HepG2 (cell line): ENCODE data around the gene MFSD2B. TPM values are rescaled to one million over a fixed set of nuclear protein-coding genes. Genes with fewer than 3 reads are reported as not detected.

Experiments used
- BHLHE40 ChIP-seq: IDR thresholded peaks from 2 replicates; pipeline ENCODE4 v1.6.1; 2011; ENCODE audit warnings: low read length, improper control_type of control experiment
- DPF2 ChIP-seq: sonication (generic); formaldehyde crosslinking; IDR thresholded peaks from 2 replicates; pipeline ENCODE4 v1.4.0; 2020; ENCODE audit warnings: mild to moderate bottlenecking, low read depth, missing genetic modification reagents, borderline replicate concordance
- HMG20B ChIP-seq: conservative IDR thresholded peaks from 2 replicates; pipeline ENCODE4 v1.6.1; 2016; ENCODE audit warnings: missing genetic modification reagents, missing compliant biosample characterization
- KDM4B ChIP-seq: sonication (generic); formaldehyde crosslinking; IDR thresholded peaks from 2 replicates; pipeline ENCODE4 v1.4.0; 2020; ENCODE audit warnings: missing genetic modification reagents
- KLF16 ChIP-seq, 2 experiments: sonication (generic) in 1 of 2; formaldehyde crosslinking in 1 of 2; IDR thresholded peaks; 2 replicates each; pipeline versions ENCODE4 v1.6.1 to v1.8.0; 2016 to 2023; ENCODE audit warnings: missing genetic modification reagents in 2 of 2, missing compliant biosample characterization in 1 of 2
- MTA3 ChIP-seq: sonication (generic); formaldehyde crosslinking; IDR thresholded peaks from 2 replicates; pipeline ENCODE4 v1.4.0; 2020; ENCODE audit warnings: missing genetic modification reagents
- MZF1 ChIP-seq: sonication (generic); formaldehyde crosslinking; IDR thresholded peaks from 2 replicates; pipeline ENCODE4 v1.8.1; 2023; ENCODE audit warnings: mild to moderate bottlenecking, missing genetic modification reagents, borderline replicate concordance
- NFIB ChIP-seq: sonication (generic); formaldehyde crosslinking; IDR thresholded peaks from 2 replicates; pipeline ENCODE4 v1.9.0; 2021; ENCODE audit warnings: missing genetic modification reagents, mild to moderate bottlenecking, borderline replicate concordance
- NFKB2 ChIP-seq: sonication (generic); formaldehyde crosslinking; IDR thresholded peaks from 2 replicates; pipeline ENCODE4 v1.4.0; 2020; ENCODE audit warnings: missing genetic modification reagents, borderline replicate concordance
- PHF20 ChIP-seq: sonication (generic); formaldehyde crosslinking; IDR thresholded peaks from 2 replicates; pipeline ENCODE4 v1.5.0; 2020; ENCODE audit warnings: mild to moderate bottlenecking, missing genetic modification reagents
- ZBTB38 ChIP-seq: sonication (generic); formaldehyde crosslinking; IDR thresholded peaks from 2 replicates; pipeline ENCODE4 v1.5.1; 2020; ENCODE audit warnings: mild to moderate bottlenecking, missing genetic modification reagents
- ZBTB7A ChIP-seq: sonication (generic); formaldehyde crosslinking; IDR thresholded peaks from 2 replicates; pipeline ENCODE4 v1.8.0; 2022; ENCODE audit warnings: mild to moderate bottlenecking, missing genetic modification reagents
- ZMAT3 ChIP-seq: sonication (generic); formaldehyde crosslinking; conservative IDR thresholded peaks from 2 replicates; pipeline ENCODE4 v1.7.0; 2021; ENCODE audit warnings: missing genetic modification reagents
- polyA plus RNA-seq, 8 experiments: library from polyadenylated mRNA; depleted of rRNA in 3 of 8; stranded (reverse) in 7 of 8; unstranded in 1 of 8; fragments of >200 nt; fragmentation: Illumina TruSeq in 4 of 8; extraction: Trizol in 4 of 8; gene quantifications; 2 replicates each; pipeline versions ENCODE4 v1.2.1 to v1.2.3, GENCODE V29; 2011 to 2016; ENCODE audit warnings: low read depth in 4 of 8, missing spikeins in 1 of 8, mixed read lengths in 1 of 8; ENCODE audit not compliant: insufficient read depth in 1 of 8
- total RNA-seq, 5 experiments: library from RNA; depleted of rRNA; stranded (reverse); fragments of >200 nt; fragmentation: Illumina TruSeq; extraction: Trizol; gene quantifications; 2 replicates each; pipeline ENCODE4 v1.2.3, GENCODE V29; 2016; ENCODE audit warnings: low read depth in 1 of 5
- TF ChIP-seq, protein P1 (sequence below): sonication (generic); formaldehyde crosslinking; IDR thresholded peaks from 2 replicates; pipeline ENCODE4 v1.5.1; 2020; ENCODE audit warnings: mild to moderate bottlenecking, missing genetic modification reagents, borderline replicate concordance
- TF ChIP-seq, protein P2 (sequence below): sonication (generic); formaldehyde crosslinking; IDR thresholded peaks from 2 replicates; pipeline ENCODE4 v1.4.0; 2020; ENCODE audit warnings: mild to moderate bottlenecking, low read depth, missing genetic modification reagents
- TF ChIP-seq, protein P3 (sequence below): sonication (generic); formaldehyde crosslinking; IDR thresholded peaks from 2 replicates; pipeline ENCODE4 v1.4.0; 2020; ENCODE audit warnings: mild to moderate bottlenecking, low read depth, missing genetic modification reagents
- TF ChIP-seq, protein P4 (sequence below): sonication (generic); formaldehyde crosslinking; IDR thresholded peaks from 2 replicates; pipeline ENCODE4 v1.4.0; 2020; ENCODE audit warnings: mild to moderate bottlenecking, missing genetic modification reagents
- TF ChIP-seq, protein P5 (sequence below): sonication (generic); formaldehyde crosslinking; IDR thresholded peaks from 2 replicates; pipeline ENCODE4 v1.8.0; 2022; ENCODE audit warnings: mild to moderate bottlenecking, missing genetic modification reagents, moderate library complexity

Gene MFSD2B
- total and polyA plus RNA-seq, 2 of the 13 experiments (the other 11 are each of a cell fraction or from before 2014, with no cell fraction given) = 0.21 to 0.93 TPM

DNA sequence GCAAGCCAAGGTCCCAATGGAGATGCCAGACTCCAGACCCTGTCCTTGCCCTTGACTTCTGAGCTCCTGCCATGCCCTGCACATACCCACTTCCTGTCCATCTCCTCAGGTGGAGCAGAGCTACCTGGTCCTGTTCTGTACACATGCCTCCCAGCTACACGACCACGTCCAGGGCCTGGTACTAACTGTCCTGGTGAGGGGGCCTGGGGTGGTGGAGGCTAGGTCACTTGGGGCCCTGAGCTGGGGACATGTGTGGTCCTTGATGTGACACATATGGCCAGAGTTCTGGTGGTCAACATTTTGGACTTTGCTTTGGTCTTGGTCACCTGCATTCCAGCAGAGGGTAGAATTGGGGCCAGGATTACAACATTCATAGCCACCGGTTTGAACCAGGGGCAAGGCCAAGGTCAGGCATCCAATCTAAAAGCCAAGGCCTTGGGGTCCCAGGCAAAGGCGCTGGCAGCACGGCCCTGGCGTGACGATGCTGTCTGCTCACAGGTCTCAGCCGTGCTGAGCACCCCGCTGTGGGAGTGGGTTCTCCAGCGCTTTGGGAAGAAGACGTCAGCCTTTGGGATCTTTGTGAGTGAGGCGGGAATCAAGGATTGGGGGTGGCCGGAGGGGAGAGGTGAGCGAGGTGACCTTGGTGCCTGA lies 12.6 kb downstream of the MFSD2B start (continued):
- TF ChIP-seq, protein P1, sequence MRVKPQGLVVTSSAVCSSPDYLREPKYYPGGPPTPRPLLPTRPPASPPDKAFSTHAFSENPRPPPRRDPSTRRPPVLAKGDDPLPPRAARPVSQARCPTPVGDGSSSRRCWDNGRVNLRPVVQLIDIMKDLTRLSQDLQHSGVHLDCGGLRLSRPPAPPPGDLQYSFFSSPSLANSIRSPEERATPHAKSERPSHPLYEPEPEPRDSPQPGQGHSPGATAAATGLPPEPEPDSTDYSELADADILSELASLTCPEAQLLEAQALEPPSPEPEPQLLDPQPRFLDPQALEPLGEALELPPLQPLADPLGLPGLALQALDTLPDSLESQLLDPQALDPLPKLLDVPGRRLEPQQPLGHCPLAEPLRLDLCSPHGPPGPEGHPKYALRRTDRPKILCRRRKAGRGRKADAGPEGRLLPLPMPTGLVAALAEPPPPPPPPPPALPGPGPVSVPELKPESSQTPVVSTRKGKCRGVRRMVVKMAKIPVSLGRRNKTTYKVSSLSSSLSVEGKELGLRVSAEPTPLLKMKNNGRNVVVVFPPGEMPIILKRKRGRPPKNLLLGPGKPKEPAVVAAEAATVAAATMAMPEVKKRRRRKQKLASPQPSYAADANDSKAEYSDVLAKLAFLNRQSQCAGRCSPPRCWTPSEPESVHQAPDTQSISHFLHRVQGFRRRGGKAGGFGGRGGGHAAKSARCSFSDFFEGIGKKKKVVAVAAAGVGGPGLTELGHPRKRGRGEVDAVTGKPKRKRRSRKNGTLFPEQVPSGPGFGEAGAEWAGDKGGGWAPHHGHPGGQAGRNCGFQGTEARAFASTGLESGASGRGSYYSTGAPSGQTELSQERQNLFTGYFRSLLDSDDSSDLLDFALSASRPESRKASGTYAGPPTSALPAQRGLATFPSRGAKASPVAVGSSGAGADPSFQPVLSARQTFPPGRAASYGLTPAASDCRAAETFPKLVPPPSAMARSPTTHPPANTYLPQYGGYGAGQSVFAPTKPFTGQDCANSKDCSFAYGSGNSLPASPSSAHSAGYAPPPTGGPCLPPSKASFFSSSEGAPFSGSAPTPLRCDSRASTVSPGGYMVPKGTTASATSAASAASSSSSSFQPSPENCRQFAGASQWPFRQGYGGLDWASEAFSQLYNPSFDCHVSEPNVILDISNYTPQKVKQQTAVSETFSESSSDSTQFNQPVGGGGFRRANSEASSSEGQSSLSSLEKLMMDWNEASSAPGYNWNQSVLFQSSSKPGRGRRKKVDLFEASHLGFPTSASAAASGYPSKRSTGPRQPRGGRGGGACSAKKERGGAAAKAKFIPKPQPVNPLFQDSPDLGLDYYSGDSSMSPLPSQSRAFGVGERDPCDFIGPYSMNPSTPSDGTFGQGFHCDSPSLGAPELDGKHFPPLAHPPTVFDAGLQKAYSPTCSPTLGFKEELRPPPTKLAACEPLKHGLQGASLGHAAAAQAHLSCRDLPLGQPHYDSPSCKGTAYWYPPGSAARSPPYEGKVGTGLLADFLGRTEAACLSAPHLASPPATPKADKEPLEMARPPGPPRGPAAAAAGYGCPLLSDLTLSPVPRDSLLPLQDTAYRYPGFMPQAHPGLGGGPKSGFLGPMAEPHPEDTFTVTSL (CRISPR knock-in tag) = 0 out of 2 replicates have a peak, but pooled peaks have one; percentile 42
- TF ChIP-seq HMG20B (CRISPR knock-in tag) (0 out of 2 replicates have a peak, but pooled peaks have one; percentile 27), PHF20 (CRISPR knock-in tag) (no peak), ZMAT3 (CRISPR knock-in tag) (no peak), NFIB (no peak), KLF16 (CRISPR knock-in tag; IDR thresholded peaks at IDR 0.05) (peak in 1 of 2 experiments; percentile 70; a peak in 1 of 4 replicates), MTA3 (CRISPR knock-in tag) (no peak), NFKB2 (CRISPR knock-in tag) (0 out of 2 replicates have a peak, but pooled peaks have one; percentile 58), KDM4B (CRISPR knock-in tag) (0 out of 2 replicates have a peak, but pooled peaks have one; percentile 64), DPF2 (CRISPR knock-in tag) (0 out of 2 replicates have a peak, but pooled peaks have one; percentile 24), MZF1 (CRISPR knock-in tag) (no peak), ZBTB38 (CRISPR knock-in tag) (peak; percentile 47; the same call in 1 of the 2 replicates), ZBTB7A (no peak; the same call in 1 of the 2 replicates), BHLHE40 (0 out of 2 replicates have a peak, but pooled peaks have one; percentile 40)
- TF ChIP-seq, protein P2, sequence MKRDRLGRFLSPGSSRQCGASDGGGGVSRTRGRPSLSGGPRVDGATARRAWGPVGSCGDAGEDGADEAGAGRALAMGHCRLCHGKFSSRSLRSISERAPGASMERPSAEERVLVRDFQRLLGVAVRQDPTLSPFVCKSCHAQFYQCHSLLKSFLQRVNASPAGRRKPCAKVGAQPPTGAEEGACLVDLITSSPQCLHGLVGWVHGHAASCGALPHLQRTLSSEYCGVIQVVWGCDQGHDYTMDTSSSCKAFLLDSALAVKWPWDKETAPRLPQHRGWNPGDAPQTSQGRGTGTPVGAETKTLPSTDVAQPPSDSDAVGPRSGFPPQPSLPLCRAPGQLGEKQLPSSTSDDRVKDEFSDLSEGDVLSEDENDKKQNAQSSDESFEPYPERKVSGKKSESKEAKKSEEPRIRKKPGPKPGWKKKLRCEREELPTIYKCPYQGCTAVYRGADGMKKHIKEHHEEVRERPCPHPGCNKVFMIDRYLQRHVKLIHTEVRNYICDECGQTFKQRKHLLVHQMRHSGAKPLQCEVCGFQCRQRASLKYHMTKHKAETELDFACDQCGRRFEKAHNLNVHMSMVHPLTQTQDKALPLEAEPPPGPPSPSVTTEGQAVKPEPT (CRISPR knock-in tag) = no peak
- TF ChIP-seq, protein P3, sequence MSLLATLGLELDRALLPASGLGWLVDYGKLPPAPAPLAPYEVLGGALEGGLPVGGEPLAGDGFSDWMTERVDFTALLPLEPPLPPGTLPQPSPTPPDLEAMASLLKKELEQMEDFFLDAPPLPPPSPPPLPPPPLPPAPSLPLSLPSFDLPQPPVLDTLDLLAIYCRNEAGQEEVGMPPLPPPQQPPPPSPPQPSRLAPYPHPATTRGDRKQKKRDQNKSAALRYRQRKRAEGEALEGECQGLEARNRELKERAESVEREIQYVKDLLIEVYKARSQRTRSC (CRISPR knock-in tag) = no peak
- TF ChIP-seq, protein P4, sequence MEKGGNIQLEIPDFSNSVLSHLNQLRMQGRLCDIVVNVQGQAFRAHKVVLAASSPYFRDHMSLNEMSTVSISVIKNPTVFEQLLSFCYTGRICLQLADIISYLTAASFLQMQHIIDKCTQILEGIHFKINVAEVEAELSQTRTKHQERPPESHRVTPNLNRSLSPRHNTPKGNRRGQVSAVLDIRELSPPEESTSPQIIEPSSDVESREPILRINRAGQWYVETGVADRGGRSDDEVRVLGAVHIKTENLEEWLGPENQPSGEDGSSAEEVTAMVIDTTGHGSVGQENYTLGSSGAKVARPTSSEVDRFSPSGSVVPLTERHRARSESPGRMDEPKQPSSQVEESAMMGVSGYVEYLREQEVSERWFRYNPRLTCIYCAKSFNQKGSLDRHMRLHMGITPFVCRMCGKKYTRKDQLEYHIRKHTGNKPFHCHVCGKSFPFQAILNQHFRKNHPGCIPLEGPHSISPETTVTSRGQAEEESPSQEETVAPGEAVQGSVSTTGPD (CRISPR knock-in tag) = peak; percentile 95
- TF ChIP-seq, protein P5, sequence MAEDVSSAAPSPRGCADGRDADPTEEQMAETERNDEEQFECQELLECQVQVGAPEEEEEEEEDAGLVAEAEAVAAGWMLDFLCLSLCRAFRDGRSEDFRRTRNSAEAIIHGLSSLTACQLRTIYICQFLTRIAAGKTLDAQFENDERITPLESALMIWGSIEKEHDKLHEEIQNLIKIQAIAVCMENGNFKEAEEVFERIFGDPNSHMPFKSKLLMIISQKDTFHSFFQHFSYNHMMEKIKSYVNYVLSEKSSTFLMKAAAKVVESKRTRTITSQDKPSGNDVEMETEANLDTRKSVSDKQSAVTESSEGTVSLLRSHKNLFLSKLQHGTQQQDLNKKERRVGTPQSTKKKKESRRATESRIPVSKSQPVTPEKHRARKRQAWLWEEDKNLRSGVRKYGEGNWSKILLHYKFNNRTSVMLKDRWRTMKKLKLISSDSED (CRISPR knock-in tag) = no peak
